ENCODE results near the gene DTX3L.

- TF ChIP-seq TFE3 (CRISPR knock-in tag; IDR thresholded peaks at IDR 0.05) (no peak), SREBF1 (IDR thresholded peaks at IDR 0.05; ENCODE audit: borderline replicate concordance, low read depth, low read length) (no peak), POLR2A (conservative IDR thresholded peaks at IDR 0.05) (no peak), ZBTB7A (IDR thresholded peaks at IDR 0.05; ENCODE audit: borderline replicate concordance, control insufficient read depth, low read depth, low read length) (no peak), EP300 (IDR thresholded peaks at IDR 0.05; ENCODE audit: low read length) (no peak), SMAD1 (IDR thresholded peaks at IDR 0.05; ENCODE audit: low read depth, low read length, partially characterized antibody) (no peak), CHD1 (IDR thresholded peaks at IDR 0.05; ENCODE audit: low read length) (no peak), ZNF551 (CRISPR knock-in tag; IDR thresholded peaks at IDR 0.05) (no peak), ATF2 (CRISPR knock-in tag; IDR thresholded peaks at IDR 0.05) (no peak), ZFP36 (IDR thresholded peaks at IDR 0.05; ENCODE audit: low read depth, low read length, partially characterized antibody) (no peak), GABPA (tag; conservative IDR thresholded peaks at IDR 0.05; ENCODE audit: low read depth) (no peak), ZNF165 (CRISPR knock-in tag; IDR thresholded peaks at IDR 0.05; ENCODE audit: borderline replicate concordance) (no peak)
- TF ChIP-seq, protein P1, sequence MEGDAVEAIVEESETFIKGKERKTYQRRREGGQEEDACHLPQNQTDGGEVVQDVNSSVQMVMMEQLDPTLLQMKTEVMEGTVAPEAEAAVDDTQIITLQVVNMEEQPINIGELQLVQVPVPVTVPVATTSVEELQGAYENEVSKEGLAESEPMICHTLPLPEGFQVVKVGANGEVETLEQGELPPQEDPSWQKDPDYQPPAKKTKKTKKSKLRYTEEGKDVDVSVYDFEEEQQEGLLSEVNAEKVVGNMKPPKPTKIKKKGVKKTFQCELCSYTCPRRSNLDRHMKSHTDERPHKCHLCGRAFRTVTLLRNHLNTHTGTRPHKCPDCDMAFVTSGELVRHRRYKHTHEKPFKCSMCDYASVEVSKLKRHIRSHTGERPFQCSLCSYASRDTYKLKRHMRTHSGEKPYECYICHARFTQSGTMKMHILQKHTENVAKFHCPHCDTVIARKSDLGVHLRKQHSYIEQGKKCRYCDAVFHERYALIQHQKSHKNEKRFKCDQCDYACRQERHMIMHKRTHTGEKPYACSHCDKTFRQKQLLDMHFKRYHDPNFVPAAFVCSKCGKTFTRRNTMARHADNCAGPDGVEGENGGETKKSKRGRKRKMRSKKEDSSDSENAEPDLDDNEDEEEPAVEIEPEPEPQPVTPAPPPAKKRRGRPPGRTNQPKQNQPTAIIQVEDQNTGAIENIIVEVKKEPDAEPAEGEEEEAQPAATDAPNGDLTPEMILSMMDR (IDR thresholded peaks at IDR 0.05 in 2 of 3, conservative IDR thresholded peaks at IDR 0.05 in 1 of 3; ENCODE audit: insufficient read depth in 2 of 3, low read depth in 1 of 3, low read length in 3 of 3): no peak
Measured at GRCh38 chr3:122536632-122537001, 27.5 kb upstream of the DTX3L start.

All from K562 (cell line).